ENCODE data around the gene L1TD1. TPM values are rescaled to one million over a fixed set of nuclear protein-coding genes. Genes with fewer than 3 reads are reported as not detected.

Gene L1TD1
- polyA plus RNA-seq, 1 donor (not counting 4 experiments of a cell fraction or from before 2014, with no cell fraction given) = 0.24 TPM

DNA sequence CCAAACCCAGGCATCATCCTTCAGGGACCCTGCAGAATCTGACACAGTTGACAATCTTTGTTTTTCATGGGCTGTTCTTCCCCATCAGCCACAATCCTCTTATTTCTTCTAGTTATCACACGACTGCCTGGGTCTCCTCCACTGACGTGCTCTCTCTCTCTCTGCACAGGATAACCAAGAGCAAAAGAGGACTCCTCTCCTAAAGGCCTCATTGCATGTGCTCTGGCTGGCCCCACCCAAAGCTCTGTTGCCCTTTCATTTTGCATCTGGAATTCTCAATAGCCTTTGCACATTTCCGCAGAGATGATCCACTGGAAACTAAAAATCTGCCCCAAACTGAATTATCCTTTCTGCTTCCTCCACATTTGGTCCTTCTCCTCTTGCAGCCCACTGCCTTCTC, 66.0 kb downstream of the L1TD1 start:
- Histone ChIP-seq H3K9ac (ENCODE audit: control insufficient read depth, extremely low read depth, insufficient read depth, low read length) (no peak overlapping the region), H3K27ac (ENCODE audit: control insufficient read depth, insufficient read depth, low read length) (no peak overlapping the region), H2AFZ (ENCODE audit: control insufficient read depth, low read length) (no peak overlapping the region), H3K36me3 (ENCODE audit: control insufficient read depth in 2 of 2, extremely low read depth in 1 of 2, insufficient read depth in 2 of 2, low read length in 2 of 2) (no peaks in the 10 kb centered on the region), H3K4me2 (ENCODE audit: control insufficient read depth, extremely low read depth, insufficient read depth, low read depth, low read length) (no peak overlapping the region), H3K27me3 (ENCODE audit: control insufficient read depth, extremely low read depth, insufficient read depth, low read length) (peaks cover 4% of the 10 kb centered on the region), H3K9me1 (ENCODE audit: control insufficient read depth, extremely low read depth, insufficient read depth, low read length) (no peaks in the 10 kb centered on the region), H3K79me2 (ENCODE audit: control insufficient read depth, insufficient read depth, low read length) (no peaks in the 10 kb centered on the region), H3K4me1 (ENCODE audit: control insufficient read depth, extremely low read depth, insufficient read depth, low read length) (no peaks in the 10 kb centered on the region), H3K4me3 (ENCODE audit: control insufficient read depth in 2 of 3, extremely low read depth in 1 of 3, insufficient read depth in 2 of 3, low read depth in 1 of 3, low read length in 3 of 3) (no peak overlapping the region), H3K9me3 (ENCODE audit: control insufficient read depth, low read depth, low read length) (no peaks in the 10 kb centered on the region), H4K20me1 (ENCODE audit: control insufficient read depth, extremely low read depth, insufficient read depth, low read length) (no peaks in the 10 kb centered on the region)
- dilution Hi-C loops (cut with MboI; ENCODE audit: extremely low pct_ligation_motif_present, low sequenced_read_pairs) = no loop called here
- FAIRE-seq (no peak), DNase-seq (ENCODE audit: low read depth, low spot score) (no peak)
- TF ChIP-seq, protein P1, sequence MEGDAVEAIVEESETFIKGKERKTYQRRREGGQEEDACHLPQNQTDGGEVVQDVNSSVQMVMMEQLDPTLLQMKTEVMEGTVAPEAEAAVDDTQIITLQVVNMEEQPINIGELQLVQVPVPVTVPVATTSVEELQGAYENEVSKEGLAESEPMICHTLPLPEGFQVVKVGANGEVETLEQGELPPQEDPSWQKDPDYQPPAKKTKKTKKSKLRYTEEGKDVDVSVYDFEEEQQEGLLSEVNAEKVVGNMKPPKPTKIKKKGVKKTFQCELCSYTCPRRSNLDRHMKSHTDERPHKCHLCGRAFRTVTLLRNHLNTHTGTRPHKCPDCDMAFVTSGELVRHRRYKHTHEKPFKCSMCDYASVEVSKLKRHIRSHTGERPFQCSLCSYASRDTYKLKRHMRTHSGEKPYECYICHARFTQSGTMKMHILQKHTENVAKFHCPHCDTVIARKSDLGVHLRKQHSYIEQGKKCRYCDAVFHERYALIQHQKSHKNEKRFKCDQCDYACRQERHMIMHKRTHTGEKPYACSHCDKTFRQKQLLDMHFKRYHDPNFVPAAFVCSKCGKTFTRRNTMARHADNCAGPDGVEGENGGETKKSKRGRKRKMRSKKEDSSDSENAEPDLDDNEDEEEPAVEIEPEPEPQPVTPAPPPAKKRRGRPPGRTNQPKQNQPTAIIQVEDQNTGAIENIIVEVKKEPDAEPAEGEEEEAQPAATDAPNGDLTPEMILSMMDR (optimal IDR thresholded peaks at IDR 0.05 in 1 of 3, IDR thresholded peaks at IDR 0.05 in 1 of 3, conservative IDR thresholded peaks at IDR 0.05 in 1 of 3; ENCODE audit: extremely low read depth in 1 of 3, insufficient read depth in 2 of 3, low read length in 3 of 3) = no peak
- no peak for TF ChIP-seq EZH2 (IDR thresholded peaks at IDR 0.05; ENCODE audit: low read length)

Other genes starting within 250 kb of the L1TD1 start
- gene KANK4, start 124.6 kb downstream of the L1TD1 start, polyA plus RNA-seq = 0.92 to 8.5 TPM (median 2.1 TPM) in 3 replicates
- gene USP1, start 242.2 kb downstream of the L1TD1 start, polyA plus RNA-seq = 3.2 to 12.0 TPM (median 8.1 TPM) in 3 replicates

Data from keratinocyte (primary cell).